HT-29 (cell line): ENCODE measurements around the gene KCNN1. TPM values are rescaled to one million over a fixed set of nuclear protein-coding genes. Genes with fewer than 3 reads are reported as not detected.
"Not testable (repeated sequence)": the region's sequence is repeated elsewhere in the genome, so short reads cannot be mapped to it uniquely, and the experiment has no call there.

Source experiments
- DNase-seq: peaks from one replicate; pipeline ENCODE4 v3.0.0-alpha.2; 2015; ENCODE audit warnings: low spot score
- total RNA-seq: library from RNA; depleted of rRNA; stranded (reverse); fragments of >200 nt; shearing (Covaris generic); gene quantifications from 2 replicates; pipeline ENCODE4 v1.2.3, GENCODE V29; 2014; rRNA removed

KCNN1 gene
- 0.13 and 0.28 TPM in 2 replicates for total RNA-seq

- DNase-seq = no peak
Measured at GRCh38 chr19:17966550-17967256, at the start of gene KCNN1. TSS of gene KCNN1 (plus strand) at chr19:17967107. CDS start at chr19:17973889, 6,782 bp downstream.

GRCh38 chr19:17918151-17918550, 48.8 kb upstream of the KCNN1 start:
- not testable (repeated sequence) for DNase-seq

GRCh38 chr19:17919122-17919521, 47.8 kb upstream of the KCNN1 start:
- not testable (repeated sequence) for DNase-seq

GRCh38 chr19:17920527-17920926, 46.4 kb upstream of the KCNN1 start:
- no peak for DNase-seq

- no peak for DNase-seq
Measured at GRCh38 chr19:17922138-17922537, 44.8 kb upstream of the KCNN1 start.

GRCh38 chr19:17926044-17926443, 40.9 kb upstream of the KCNN1 start:
- no peak for DNase-seq

- no peak for DNase-seq
Measured at GRCh38 chr19:17929056-17929455, 37.9 kb upstream of the KCNN1 start.

- DNase-seq = no peak
Measured at GRCh38 chr19:17931532-17932191, 35.2 kb upstream of the KCNN1 start.

GRCh38 chr19:17932485-17933338, 34.2 kb upstream of the KCNN1 start, which contains the start of gene CCDC124:
TSS of gene CCDC124 (plus strand) at chr19:17933015. CDS start at chr19:17936421, 3,406 bp downstream.
- DNase-seq = peak; percentile 89

- DNase-seq = peak; percentile 21
Measured at GRCh38 chr19:17933414-17934129, 33.3 kb upstream of the KCNN1 start.

- DNase-seq = no peak
Measured at GRCh38 chr19:17936379-17936778, 30.5 kb upstream of the KCNN1 start.

- DNase-seq = no peak
Measured at GRCh38 chr19:17937371-17937900, 29.5 kb upstream of the KCNN1 start.

GRCh38 chr19:17938092-17938845, 28.6 kb upstream of the KCNN1 start:
- DNase-seq = peak; percentile 62

GRCh38 chr19:17942181-17942580, 24.7 kb upstream of the KCNN1 start:
- DNase-seq = no peak

- DNase-seq = no peak
Measured at GRCh38 chr19:17942582-17943273, 24.2 kb upstream of the KCNN1 start.

GRCh38 chr19:17943274-17944221, 23.4 kb upstream of the KCNN1 start:
- no peak for DNase-seq

- no peak for DNase-seq
Measured at GRCh38 chr19:17944301-17944700, 22.6 kb upstream of the KCNN1 start.

GRCh38 chr19:17946965-17947784, 19.7 kb upstream of the KCNN1 start:
- peak; percentile 29 for DNase-seq
